Activated naive CD8-positive, alpha-beta T cell (primary cell): ENCODE data around the gene FMN2.

Experiments
- H3K27ac Mint-ChIP-seq: one replicate; pipeline ENCODE4 v1.8.0; 2021; ENCODE audit warnings: mixed read lengths
- H3K27me3 Mint-ChIP-seq: one replicate; pipeline ENCODE4 v1.8.0; 2021; ENCODE audit warnings: mixed read lengths
- H3K36me3 Mint-ChIP-seq: one replicate; pipeline ENCODE4 v1.8.0; 2021; ENCODE audit warnings: mixed read lengths
- H3K4me1 Mint-ChIP-seq: one replicate; pipeline ENCODE4 v1.8.0; 2021; ENCODE audit warnings: low read depth, mixed read lengths
- H3K4me3 Mint-ChIP-seq: one replicate; pipeline ENCODE4 v1.8.0; 2021; ENCODE audit warnings: mild to moderate bottlenecking, mixed read lengths
- H3K9me3 Mint-ChIP-seq: one replicate; pipeline ENCODE4 v1.8.0; 2021; ENCODE audit warnings: low read depth, mixed read lengths

Gene FMN2

GRCh38 chr1:240090957-240091600, 604 bp upstream of the FMN2 start:
- H3K27ac Mint-ChIP-seq: no peak overlapping the region
- peaks cover 23% of the 10 kb centered on the region for H3K27me3 Mint-ChIP-seq
- H3K4me3 Mint-ChIP-seq: peak overlapping the region; percentile 62
- no peaks in the 10 kb centered on the region for H3K36me3 Mint-ChIP-seq
- H3K9me3 Mint-ChIP-seq: no peaks in the 10 kb centered on the region
- H3K4me1 Mint-ChIP-seq: peaks cover 5% of the 10 kb centered on the region

- Mint-ChIP-seq H3K4me3 (no peak overlapping the region), H3K27me3 (peaks cover 26% of the 10 kb centered on the region), H3K27ac (no peak overlapping the region), H3K36me3 (no peaks in the 10 kb centered on the region), H3K9me3 (no peaks in the 10 kb centered on the region), H3K4me1 (peaks cover 5% of the 10 kb centered on the region)
These were observed 827 bp downstream of the FMN2 start for GRCh38 chr1:240092301-240093119.

- no peaks in the 10 kb centered on the region for H3K36me3 Mint-ChIP-seq
- peaks cover 24% of the 10 kb centered on the region for H3K27me3 Mint-ChIP-seq
- no peaks in the 10 kb centered on the region for H3K9me3 Mint-ChIP-seq
- no peak overlapping the region for H3K27ac Mint-ChIP-seq
- H3K4me1 Mint-ChIP-seq: peaks cover 5% of the 10 kb centered on the region
- H3K4me3 Mint-ChIP-seq: no peak overlapping the region
These were observed 1.7 kb downstream of the FMN2 start for GRCh38 chr1:240093120-240093961.

DNA sequence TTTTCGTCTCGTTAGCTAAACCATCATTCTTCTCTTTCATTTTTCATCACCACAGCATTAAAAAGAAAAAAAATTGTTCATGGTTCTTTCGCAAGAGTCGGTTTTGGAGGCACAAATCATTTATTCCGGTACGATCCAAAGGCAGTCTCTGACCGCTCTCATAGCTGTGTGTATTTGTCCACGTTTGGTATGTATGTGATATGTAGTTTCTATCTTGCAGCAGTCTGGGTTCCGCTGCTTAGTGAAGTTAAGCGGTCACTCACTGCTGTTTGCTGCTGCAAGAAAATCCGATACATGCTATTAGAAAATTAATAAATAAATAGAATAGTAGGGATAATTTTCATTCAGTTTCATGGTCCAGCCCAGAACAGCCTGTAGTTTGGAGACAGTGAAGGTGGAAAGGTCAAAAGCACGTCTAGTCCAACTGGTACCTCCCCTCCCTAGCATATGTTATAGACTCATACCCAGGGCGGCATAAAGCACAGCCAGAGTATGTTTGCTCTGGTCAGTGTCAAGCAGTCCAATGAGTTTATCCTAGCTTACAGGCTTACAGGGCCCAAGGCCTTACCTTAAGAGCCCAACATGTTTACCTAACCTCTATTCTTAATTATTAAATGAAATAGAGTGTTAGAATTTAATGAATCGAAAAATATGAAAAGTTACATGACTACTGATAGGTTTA, 2.5 kb downstream of the FMN2 start:
- Mint-ChIP-seq H3K27ac (no peak overlapping the region), H3K36me3 (no peaks in the 10 kb centered on the region), H3K4me3 (no peak overlapping the region), H3K9me3 (no peaks in the 10 kb centered on the region), H3K4me1 (peaks cover 5% of the 10 kb centered on the region), H3K27me3 (peaks cover 24% of the 10 kb centered on the region)

DNA sequence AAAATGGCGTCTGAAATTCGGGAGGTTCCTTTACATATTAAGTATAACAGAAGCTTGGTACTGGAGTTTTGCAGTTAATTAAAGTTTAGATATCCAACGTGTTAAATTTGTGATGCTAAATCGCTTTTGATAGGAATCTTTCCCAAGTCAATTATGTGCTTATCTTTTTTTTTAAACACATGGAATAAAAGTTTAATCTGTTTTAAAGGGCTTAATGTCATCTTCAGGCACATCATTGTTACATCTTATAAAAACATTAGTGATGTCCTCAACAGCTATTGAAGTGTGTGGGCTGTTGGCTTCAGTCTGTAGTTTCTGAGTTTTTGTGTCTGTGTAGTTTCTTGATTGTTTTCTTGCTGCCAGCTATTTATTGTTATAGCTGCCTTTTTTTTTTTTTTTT, 5.3 kb downstream of the FMN2 start:
- Mint-ChIP-seq H3K27ac (no peak overlapping the region), H3K4me3 (no peak overlapping the region), H3K27me3 (peaks cover 19% of the 10 kb centered on the region), H3K4me1 (no peaks in the 10 kb centered on the region), H3K36me3 (no peaks in the 10 kb centered on the region), H3K9me3 (no peaks in the 10 kb centered on the region)

GRCh38 chr1:240098534-240098933, 6.9 kb downstream of the FMN2 start:
- H3K27ac Mint-ChIP-seq: no peak overlapping the region
- no peaks in the 10 kb centered on the region for H3K36me3 Mint-ChIP-seq
- H3K4me1 Mint-ChIP-seq: no peaks in the 10 kb centered on the region
- no peaks in the 10 kb centered on the region for H3K9me3 Mint-ChIP-seq
- peaks cover 19% of the 10 kb centered on the region for H3K27me3 Mint-ChIP-seq
- no peak overlapping the region for H3K4me3 Mint-ChIP-seq

GRCh38 chr1:240099329-240099728, 7.6 kb downstream of the FMN2 start:
- Mint-ChIP-seq H3K27ac (no peak overlapping the region), H3K27me3 (peaks cover 16% of the 10 kb centered on the region), H3K4me3 (no peak overlapping the region), H3K36me3 (no peaks in the 10 kb centered on the region), H3K4me1 (no peaks in the 10 kb centered on the region), H3K9me3 (no peaks in the 10 kb centered on the region)

GRCh38 chr1:240099748-240100147, 8.1 kb downstream of the FMN2 start:
- Mint-ChIP-seq H3K36me3 (no peaks in the 10 kb centered on the region), H3K27me3 (peaks cover 16% of the 10 kb centered on the region), H3K9me3 (no peaks in the 10 kb centered on the region), H3K4me3 (no peak overlapping the region), H3K27ac (no peak overlapping the region), H3K4me1 (no peaks in the 10 kb centered on the region)

DNA sequence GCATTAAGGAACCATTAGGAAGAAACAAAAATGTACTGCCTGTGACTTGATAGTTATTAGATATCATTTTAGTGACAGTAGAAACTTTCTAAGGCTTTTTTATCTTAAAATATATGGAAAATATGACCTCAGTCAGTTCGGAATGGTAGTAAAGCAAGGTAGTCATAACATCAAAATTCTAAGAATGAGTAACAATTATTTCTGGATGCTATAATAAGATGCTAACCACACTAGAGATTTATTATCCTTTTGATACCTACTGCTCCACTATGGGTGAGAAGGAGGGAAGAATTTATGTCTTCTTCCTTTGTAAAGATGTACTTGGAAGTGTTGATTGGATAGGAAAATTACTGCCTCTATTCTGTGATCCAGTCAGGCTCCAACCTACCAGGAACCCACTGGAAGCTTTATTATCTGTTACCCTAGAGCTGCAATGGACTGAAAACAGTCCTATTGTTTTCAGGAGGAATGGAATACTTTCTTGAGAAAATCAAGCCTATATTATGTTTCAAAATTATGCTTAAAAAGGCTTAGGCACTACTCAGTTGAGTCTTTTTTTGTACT, 8.8 kb downstream of the FMN2 start:
- no peak overlapping the region for H3K4me3 Mint-ChIP-seq
- H3K27ac Mint-ChIP-seq: no peak overlapping the region
- H3K36me3 Mint-ChIP-seq: no peaks in the 10 kb centered on the region
- H3K27me3 Mint-ChIP-seq: peaks cover 14% of the 10 kb centered on the region
- H3K4me1 Mint-ChIP-seq: no peaks in the 10 kb centered on the region
- no peaks in the 10 kb centered on the region for H3K9me3 Mint-ChIP-seq

DNA sequence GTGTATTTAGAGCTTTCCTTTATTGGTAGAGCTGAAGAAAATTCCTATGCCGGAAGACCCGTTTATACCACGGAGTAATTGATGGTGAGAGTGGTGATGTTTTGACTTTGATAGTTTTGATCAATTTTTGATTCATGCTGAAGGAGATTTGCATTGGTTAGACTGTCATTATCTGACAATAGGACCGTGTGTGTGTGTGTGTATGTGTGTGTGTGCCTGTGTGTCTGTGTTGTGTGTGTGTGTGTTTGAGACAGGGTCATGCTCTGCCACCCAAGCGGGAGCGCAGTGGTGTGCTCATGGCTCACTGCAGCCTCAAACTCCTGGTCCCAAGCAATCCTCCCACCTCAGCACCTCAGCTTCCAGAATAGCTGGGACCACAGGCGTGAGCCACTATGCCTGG, 9.6 kb downstream of the FMN2 start:
- no peaks in the 10 kb centered on the region for H3K36me3 Mint-ChIP-seq
- no peak overlapping the region for H3K27ac Mint-ChIP-seq
- H3K9me3 Mint-ChIP-seq: no peaks in the 10 kb centered on the region
- peaks cover 16% of the 10 kb centered on the region for H3K27me3 Mint-ChIP-seq
- no peak overlapping the region for H3K4me3 Mint-ChIP-seq
- no peaks in the 10 kb centered on the region for H3K4me1 Mint-ChIP-seq

DNA sequence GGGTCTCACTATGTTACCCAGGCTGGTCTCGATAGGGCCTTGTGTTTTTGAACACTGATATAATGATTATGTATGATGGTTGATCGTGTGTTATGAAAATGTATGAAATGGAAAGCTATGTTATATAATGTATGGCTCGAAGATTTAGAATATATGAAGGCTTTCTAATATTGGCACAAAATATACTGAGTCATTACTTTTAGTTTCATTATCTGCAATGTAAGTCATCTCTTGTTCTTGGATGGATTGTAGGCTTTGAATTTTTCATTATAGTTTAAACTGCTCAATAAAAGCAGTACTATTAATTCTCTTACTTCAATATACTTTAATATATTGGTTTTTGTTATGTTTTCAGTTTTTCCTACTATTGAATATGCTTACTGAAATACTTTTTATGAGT, 10.1 kb downstream of the FMN2 start:
- Mint-ChIP-seq H3K4me3 (no peak overlapping the region), H3K27ac (no peak overlapping the region), H3K36me3 (no peaks in the 10 kb centered on the region), H3K9me3 (no peaks in the 10 kb centered on the region), H3K4me1 (no peaks in the 10 kb centered on the region), H3K27me3 (peaks cover 14% of the 10 kb centered on the region)

DNA sequence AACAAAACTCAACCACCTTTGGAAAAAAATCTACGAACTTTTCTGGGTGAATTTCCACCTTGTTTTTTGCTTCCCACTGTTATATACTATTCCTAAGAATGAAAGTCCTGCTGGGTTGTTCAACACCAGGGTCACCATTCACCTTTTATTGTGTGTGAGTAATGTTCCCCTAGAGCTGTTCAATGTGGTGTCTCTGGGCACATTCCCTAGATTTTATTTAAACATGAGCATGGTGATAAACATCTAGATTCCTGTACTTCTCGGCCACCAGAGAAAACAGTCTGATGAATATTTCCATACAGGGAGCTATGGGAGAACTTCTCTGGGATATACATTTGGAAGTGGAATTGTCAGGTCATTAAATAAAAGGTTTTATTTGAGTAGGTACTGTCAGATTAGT, 13.0 kb downstream of the FMN2 start:
- Mint-ChIP-seq H3K9me3 (no peaks in the 10 kb centered on the region), H3K27ac (no peak overlapping the region), H3K27me3 (peaks cover 11% of the 10 kb centered on the region), H3K36me3 (no peaks in the 10 kb centered on the region), H3K4me3 (no peak overlapping the region), H3K4me1 (no peaks in the 10 kb centered on the region)

- Mint-ChIP-seq H3K9me3 (no peaks in the 10 kb centered on the region), H3K4me1 (no peaks in the 10 kb centered on the region), H3K27ac (no peak overlapping the region), H3K4me3 (no peak overlapping the region), H3K27me3 (peaks cover 11% of the 10 kb centered on the region), H3K36me3 (no peaks in the 10 kb centered on the region)
These were observed 15.5 kb downstream of the FMN2 start for GRCh38 chr1:240107058-240107684.

DNA sequence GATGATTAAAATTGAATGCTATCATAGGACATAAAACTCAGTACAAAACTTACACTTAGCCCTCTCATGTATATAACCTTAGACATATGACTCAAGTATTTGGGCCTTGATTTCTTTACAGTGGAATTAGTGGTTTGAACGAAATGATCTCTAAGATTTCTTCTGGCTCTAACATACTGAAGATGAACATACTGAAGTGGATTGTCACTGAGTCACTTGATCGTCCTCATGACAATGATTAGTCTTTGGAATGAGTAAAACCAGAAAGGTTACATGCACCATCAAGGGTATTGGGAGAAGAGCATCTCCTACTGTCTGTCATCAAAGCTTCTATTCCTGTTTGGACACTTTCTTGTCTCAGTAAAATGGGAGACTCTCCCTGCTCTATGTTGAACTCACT, 17.4 kb downstream of the FMN2 start:
- no peaks in the 10 kb centered on the region for H3K36me3 Mint-ChIP-seq

More for the DNA sequence above, 17.4 kb downstream of the FMN2 start:
- no peak overlapping the region for H3K4me3 Mint-ChIP-seq
- peaks cover 10% of the 10 kb centered on the region for H3K27me3 Mint-ChIP-seq
- no peaks in the 10 kb centered on the region for H3K4me1 Mint-ChIP-seq
- no peaks in the 10 kb centered on the region for H3K9me3 Mint-ChIP-seq
- no peak overlapping the region for H3K27ac Mint-ChIP-seq
